ENCODE data around the gene PLA2G2E.
"Not testable (repeated sequence)": the region's sequence is repeated elsewhere in the genome, so short reads cannot be mapped to it uniquely, and the experiment has no call there.

The PLA2G2E gene

GRCh38 chr1:19923137-19923952 is at the start of gene PLA2G2E:
PLA2G2E (minus strand) TSS chr1:19923617; CDS start chr1:19923559, 58 bp downstream.
- no peak for DNase-seq

- no peak for DNase-seq
Observed at GRCh38 chr1:19971664-19972063, 48.2 kb upstream of the PLA2G2E start.

GRCh38 chr1:19969898-19970660 is 46.7 kb upstream of the PLA2G2E start:
- DNase-seq, result no peak

GRCh38 chr1:19967808-19968207 is 44.4 kb upstream of the PLA2G2E start:
- no peak for DNase-seq

GRCh38 chr1:19964542-19964941 is 41.1 kb upstream of the PLA2G2E start:
- no peak for DNase-seq

- no peak for DNase-seq
Observed at GRCh38 chr1:19963636-19964035, 40.2 kb upstream of the PLA2G2E start.

GRCh38 chr1:19960591-19960990 is 37.2 kb upstream of the PLA2G2E start:
- no peak for DNase-seq

GRCh38 chr1:19957779-19958178 is 34.4 kb upstream of the PLA2G2E start:
- no peak for DNase-seq

- no peak for DNase-seq
Observed at GRCh38 chr1:19955534-19956170, 32.2 kb upstream of the PLA2G2E start.

- no peak for DNase-seq
Observed at GRCh38 chr1:19954059-19954458, 30.6 kb upstream of the PLA2G2E start.

GRCh38 chr1:19949016-19949415 is 25.6 kb upstream of the PLA2G2E start:
- no peak for DNase-seq

- no peak for DNase-seq
Observed at GRCh38 chr1:19946971-19947370, 23.6 kb upstream of the PLA2G2E start.

- no peak for DNase-seq
Observed at GRCh38 chr1:19946331-19946751, 22.9 kb upstream of the PLA2G2E start.

GRCh38 chr1:19945914-19946313 is 22.5 kb upstream of the PLA2G2E start:
- DNase-seq, result no peak

- DNase-seq, result no peak
Observed at GRCh38 chr1:19942657-19943056, 19.2 kb upstream of the PLA2G2E start.

- DNase-seq, result no peak
Observed at GRCh38 chr1:19942088-19942487, 18.7 kb upstream of the PLA2G2E start.

GRCh38 chr1:19941206-19941568 is 17.8 kb upstream of the PLA2G2E start:
- no peak for DNase-seq

- no peak for DNase-seq
Observed at GRCh38 chr1:19940486-19941205, 17.2 kb upstream of the PLA2G2E start.

- no peak for DNase-seq
Observed at GRCh38 chr1:19938472-19938871, 15.1 kb upstream of the PLA2G2E start.

GRCh38 chr1:19936061-19936750 is 12.8 kb upstream of the PLA2G2E start:
- no peak for DNase-seq

GRCh38 chr1:19934336-19934735 is 10.9 kb upstream of the PLA2G2E start:
- DNase-seq, result no peak

GRCh38 chr1:19932866-19933265 is 9.4 kb upstream of the PLA2G2E start:
- no peak for DNase-seq

GRCh38 chr1:19927130-19927421 is 3.7 kb upstream of the PLA2G2E start:
- DNase-seq, result not testable (repeated sequence)

Data from stimulated activated CD4-positive, alpha-beta T cell treated with anti-CD3 and anti-CD28 coated beads, Interleukin-12 subunit alpha, Interleukin-12 subunit beta, amount 100 ng/mL, for 4 hours (primary cell).